HG02642 (cell line): ENCODE measurements around the gene DBR1.
A peak's percentile ranks its signal among the peaks of the same experiment; 100 is the strongest.

ENCODE experiments used
- ATAC-seq: cut with Tn5 transposase; IDR thresholded peaks from one replicate; pipeline ENCODE4 v1.9.1; 2021; ENCODE audit warnings: mild to moderate bottlenecking; ENCODE audit not compliant: unreplicated experiment, poor library complexity

The DBR1 gene

DNA sequence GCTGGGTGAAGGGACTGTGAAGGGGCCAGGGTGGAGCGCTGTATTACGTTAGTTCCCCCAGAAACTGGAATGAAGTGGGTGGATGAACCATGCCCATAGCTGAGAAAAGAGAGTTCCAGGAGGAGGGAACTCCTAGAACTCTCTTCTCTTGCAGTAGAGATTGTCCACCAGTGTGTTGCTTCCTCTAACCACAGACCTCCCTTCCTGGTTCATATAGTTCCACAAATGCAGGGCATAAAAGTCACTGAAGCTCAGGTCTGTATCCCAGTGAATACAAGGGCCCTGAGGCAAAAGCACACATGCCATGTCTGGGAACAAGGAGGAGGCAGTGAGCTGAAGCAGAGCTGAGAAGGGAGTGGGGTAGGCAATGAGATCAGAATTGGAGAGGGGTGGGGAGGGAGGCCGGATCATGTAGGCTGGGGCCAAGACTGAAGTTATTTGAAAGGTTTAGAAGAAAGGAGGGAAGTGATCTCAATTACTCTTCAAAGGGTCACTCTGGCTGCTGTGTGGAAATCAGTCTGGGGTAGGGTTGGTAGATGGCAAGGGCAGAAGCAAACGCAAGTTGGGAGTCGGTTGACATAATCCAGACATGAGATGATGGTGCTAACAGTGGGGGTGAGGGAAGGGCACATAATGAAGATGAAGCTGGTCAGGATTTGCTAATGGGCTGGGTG, 49.0 kb downstream of the DBR1 start:
- ATAC-seq: no peak

DNA sequence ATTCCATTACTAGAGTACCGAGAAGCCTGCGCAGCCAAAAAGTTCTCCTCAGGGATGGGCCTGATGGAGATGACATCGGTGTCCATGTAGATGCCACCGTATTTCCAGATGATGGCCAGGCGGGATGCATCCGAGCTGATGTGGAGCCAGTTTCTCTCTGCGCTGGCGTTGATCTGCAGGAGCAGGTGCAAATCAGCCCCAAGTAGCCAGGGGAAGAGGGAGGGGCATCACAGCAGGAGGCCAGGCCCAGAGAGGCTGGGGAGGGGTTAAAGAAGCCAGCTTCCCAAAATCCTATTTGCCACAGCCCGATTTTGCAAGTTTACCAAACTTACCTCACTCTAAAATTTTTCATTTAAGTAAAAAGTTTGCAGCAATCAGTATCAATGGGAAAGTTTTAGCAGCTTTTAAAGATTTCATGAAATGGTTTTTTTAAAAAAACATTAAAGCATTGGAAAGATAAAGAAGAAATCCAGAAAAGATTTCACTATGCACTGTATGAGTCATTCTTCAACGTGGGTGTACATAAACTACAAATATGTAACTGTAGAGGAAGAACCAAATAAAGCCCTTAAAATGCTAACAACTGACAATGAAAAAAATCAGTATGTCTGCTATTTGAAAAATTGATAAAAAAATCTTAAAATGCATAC, 49.9 kb downstream of the DBR1 start:
- no peak for ATAC-seq

DNA sequence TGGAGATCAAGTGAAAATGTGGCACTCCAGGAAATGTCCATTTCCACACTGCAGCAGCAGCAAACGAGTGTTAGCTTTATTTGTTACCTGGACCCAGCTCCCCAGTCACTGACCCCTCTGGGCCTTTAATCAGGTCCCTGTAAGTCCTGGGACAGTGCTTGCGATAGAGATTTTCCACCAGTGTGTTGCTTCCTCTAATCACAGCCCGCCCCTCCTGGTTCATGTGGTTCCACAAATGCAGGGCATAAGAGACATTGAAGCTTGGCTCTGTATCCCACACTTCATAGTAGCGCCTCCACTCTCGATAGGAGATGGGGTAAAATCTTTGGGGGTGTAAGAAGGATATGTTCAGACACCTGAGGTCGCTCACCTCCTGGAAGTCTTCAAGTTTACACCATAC, 50.5 kb downstream of the DBR1 start:
- no peak for ATAC-seq

DNA sequence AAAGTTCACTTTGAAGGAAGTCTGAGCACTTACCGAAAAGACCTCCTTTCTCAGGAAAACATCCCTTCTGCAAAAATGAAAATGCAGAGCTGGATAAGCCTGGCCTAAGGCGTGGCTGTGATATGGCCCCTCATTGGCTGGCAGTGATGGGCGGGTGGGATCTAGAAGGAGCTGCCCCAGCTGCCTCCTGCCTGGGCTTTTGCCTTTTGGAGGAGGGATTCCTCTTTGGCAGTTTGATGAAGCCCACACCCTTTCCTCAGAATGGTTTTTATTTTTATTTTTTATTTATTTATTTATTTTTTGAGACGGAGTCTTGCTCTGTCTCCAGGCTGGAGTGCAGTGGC, 55.3 kb downstream of the DBR1 start:
- no peak for ATAC-seq

DNA sequence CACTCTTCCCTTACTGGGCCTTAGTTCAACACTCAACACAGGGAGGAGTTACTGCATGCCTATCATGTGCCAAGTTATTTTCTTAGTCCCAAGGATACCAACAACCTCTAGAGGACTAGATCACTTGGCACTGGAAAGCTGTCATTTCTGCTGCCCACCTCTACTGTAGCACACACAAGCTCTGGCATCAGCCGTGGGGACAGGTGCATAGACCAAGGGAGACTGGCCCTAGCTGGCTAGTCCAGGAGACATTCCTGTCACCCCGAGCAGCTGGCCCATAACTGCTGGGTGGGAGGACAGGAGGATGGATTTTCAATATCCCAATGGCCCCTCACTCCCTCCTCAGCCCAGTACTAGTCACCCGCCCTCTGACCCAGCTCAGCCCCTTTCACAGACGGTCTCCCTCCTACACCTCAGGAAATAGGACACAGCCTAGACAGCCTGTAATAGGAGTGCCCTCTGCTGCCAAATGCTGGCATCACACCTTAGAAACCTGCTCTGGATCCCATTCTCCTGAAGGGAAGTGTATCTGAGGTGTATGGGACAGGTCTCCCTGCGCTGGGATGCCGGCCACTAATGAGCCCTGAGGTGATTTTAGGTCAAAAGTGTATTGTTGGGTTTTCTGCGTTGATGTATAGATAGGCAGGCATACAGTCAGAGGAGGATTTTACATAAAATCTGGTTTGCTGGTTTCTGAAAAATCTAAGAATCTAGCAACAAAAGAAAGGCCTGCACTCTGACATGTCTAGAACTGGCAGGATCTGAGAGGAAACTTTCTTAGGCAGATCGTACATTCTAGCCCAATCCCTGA, 55.9 kb downstream of the DBR1 start:
- peak; percentile 63 for ATAC-seq

DNA sequence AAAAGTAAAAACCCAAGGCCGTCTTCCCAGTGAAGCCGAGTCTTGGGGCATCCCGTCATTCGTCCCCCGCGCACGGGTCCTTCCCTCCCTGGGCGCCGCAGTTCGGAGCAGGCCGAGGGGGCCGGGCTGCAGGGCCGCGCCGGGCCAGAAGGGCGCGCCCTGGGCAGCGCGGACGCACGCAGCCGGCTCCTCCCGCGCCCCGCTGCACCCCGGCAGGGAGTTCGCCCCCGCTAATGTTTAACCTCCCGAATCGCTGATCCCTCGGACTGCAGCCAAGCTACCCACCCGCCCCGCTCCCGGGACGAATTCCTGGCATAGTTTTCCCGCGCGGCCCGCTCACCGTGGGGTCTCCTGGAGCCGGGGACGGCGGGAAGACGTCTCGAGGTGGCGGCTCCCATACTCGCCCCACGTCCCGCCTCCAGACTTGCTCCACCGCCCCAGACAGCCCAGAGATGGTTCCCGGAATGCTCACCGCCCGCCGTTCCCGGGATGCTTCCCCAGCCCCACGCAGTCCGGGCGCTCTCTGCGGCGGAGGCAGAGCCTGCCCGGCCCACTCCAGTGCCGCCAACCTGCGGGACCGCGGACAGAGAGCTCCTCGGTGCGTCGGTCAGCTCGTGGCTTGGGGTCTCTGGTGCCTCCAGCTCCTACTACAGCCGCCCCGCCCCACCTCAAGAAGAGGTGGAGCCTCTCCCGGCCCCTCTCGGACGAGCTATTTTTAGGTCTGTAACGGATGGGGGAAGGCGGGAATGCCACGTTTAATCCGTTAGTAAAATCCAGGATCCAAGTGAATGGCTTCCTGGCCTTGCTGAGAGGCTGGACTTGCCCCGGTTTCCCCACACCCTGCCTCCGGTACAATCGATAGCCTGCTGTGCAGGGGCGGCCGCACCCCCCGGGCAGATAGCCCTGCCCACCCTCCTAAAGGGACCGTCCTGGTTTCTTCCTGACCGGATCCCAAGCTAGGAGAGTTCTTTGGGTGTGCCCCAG, 59.4 kb downstream of the DBR1 start, which contains the start of gene DZIP1L:
DZIP1L (minus strand) TSS at position 621 of the 984 bp plus-strand sequence. CDS start 11,637 bp downstream, outside the sequence.
- ATAC-seq: peak; percentile 91

DNA sequence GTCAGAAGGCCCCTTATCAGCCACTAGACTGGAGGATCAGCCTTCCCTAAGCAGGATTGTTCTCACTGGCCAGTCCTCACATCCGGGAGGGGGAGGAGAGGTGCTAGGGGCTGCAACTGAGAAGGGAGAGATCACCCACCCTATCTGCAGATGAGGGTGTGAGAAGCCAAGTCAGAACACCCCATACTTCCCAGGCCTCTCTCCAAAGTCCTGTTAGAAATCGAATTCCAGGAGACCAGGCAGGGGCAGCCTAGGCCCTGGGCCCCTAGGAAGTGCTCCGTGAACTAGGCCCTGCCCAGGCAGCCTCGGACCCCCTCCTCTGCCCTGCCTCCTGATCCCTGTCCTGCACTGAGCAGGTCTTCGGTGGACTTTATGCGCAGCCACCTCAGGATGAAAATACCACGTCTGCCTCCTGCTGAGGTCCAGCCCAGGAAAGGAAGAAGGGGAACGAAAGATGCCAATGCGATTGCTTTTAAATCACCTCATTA, 60.2 kb downstream of the DBR1 start:
- no peak for ATAC-seq

DNA sequence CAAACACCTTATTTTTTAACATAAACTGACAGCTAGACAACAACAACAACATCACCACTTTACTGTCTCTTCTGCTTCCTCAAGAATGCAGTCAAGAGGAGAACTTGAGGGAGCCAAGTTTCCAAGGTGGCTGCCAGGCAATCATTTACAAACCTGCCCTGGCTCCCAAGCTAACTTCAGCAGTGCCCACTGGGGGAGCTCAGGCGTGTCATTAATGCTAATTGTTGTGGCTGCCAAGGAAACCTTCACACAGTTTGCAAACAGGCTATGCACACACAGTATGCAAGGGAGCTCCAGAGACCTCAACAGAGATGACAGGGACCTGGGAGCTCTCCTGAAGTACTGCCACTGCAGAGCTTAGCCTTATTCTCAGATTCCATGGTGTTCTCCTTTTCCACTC, 61.4 kb downstream of the DBR1 start:
- no peak for ATAC-seq

DNA sequence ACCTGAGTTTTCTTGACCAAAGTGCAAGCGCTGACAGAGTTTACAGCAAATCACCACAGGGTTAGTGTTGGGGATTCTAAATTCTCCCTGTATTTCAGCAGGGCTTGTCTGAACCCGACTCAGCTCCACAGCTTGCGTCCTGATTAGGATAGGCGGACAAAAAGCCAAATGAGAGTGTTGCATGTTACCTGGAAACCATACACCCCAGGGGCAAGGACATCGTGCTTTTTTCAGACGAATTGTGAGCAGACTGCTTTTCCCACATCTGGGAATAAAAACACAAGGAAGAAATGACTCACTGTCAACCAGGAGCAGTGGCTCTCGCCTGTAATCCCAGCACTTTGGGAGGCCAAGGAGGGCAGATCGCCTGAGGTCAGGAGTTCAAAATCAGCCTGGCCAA, 62.4 kb downstream of the DBR1 start:
- ATAC-seq: no peak
